HG02798 (cell line): ENCODE results near the gene TRAPPC11.
A peak's percentile ranks its signal among the peaks of the same experiment; 100 is the strongest.
"Not testable (repeated sequence)": the region's sequence is repeated elsewhere in the genome, so short reads cannot be mapped to it uniquely, and the experiment has no call there.

Source experiments
- ATAC-seq: cut with Tn5 transposase; IDR thresholded peaks from one replicate; pipeline ENCODE4 v1.9.1; 2021; ENCODE audit warnings: mild to moderate bottlenecking; ENCODE audit not compliant: unreplicated experiment, poor library complexity

TRAPPC11 gene

DNA sequence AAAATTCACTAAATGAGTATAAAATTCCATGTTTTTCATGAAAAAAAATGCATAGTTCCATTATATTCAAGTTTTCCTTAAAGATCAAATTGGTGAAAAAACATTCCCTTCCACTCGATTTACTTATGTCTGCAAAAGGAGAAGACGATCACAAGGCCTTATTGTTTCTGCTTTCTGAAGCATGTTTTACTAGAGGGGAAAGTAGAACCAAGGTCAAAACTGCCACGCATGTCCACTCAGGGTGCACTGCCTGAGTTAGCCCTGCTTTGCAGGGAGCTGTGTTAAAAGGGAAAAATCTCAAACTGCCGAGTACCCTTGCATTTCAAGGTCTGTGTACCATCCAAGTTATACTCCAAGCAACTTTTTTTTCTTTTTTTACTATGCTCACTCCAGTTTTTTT lies 57.2 kb downstream of the TRAPPC11 start:
- ATAC-seq = no peak

DNA sequence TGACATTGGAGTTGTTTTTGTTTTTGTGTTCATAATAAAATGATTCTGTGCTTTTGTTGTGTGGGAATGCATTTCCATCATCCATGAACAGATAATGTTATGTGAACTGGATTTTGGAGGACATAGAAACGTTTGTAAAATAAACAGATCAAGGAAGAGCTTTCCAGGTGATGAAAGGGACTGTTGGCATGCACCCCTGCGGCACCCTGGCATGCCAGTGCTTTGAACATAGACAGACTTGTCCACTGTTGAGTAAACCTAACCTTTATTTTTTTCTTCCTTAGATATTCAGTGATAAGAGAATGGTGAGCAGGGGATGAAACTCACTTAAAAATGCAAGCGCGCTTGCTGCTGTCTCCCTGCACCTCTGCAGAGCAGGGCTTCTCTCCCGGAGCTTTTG lies 59.8 kb downstream of the TRAPPC11 start:
- ATAC-seq = no peak

DNA sequence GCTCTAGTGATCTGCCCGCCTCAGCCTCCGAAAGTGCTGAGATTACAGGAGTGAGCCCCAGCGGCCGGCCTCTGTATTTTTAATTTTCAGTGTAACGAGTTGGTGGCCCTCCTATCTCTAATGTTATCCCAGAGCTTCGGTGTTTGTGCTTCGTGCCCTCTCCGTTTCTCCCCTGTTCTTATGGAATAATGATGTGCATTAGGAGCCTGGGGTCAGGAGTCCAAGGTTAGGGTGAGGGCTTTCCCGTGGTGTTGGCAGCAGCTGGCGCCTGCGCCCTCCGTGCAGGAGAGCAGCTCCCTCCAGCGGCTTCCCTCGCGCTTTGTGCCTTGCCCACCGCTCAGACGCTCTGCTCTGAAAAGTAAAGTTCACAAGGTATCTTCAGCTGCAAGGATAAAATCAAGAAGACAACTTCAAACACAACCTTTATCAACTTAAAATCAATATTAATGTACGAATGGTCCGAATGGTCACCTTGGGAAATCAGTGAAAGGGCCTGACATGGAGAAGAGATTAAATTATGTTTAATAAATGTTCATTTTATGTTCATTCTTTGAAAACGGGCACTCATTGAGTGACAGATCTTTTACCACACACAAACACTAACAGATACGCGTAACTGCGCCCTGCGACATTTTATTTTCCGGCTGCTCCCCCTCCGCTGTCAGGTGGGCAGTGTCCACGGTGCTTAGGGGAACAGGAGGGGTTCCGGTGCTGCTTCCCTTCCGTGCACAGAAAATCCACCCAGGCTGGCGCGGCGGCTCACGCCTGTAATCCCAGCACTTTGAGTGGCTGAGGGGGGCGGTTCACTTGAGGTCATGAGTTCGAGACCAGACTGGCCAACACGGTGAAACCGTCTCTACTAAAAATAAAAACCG lies 62.4 kb downstream of the TRAPPC11 start:
- ATAC-seq = no peak

DNA sequence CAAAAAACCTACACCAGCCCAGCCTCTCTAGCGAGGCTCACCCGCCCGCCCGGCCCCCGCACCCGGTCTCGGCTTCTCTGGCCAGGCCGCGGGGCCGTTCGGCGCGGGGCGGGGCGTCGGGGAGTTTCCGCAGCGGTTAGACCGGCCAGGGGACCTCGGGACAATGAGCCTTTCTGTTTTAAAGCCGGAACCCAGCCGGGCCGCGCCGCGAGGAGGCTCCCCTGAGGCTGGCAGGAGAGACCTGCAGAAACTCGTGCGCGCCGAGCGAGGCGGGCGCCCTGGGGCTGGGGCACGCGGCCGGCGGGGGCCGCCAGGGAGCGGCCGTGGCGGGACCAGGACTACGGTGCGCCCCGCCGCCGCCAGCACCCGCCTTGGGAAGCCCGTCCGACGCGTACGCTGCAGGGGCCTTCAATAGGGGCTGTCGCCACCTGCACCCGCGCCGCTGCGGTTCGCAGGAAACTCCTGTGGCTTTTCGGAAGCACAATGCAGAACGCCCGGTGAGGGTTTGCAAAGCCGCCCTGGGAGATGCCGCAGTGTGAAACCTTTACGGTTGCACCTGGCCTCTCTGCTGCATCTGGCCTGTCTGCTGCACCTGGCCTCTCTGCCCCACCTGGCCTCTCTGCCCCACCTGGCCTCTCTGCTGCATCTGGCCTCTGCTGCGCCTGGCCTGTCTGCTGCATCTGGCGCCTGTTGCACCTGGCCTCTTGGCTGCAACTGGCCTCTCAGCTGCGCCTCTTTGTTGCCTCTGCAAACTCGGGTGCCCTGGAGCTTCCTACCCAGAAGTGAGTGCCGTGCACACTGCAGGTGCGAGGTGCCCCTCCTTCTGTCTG lies 63.9 kb downstream of the TRAPPC11 start:
- ATAC-seq = peak; percentile 82

DNA sequence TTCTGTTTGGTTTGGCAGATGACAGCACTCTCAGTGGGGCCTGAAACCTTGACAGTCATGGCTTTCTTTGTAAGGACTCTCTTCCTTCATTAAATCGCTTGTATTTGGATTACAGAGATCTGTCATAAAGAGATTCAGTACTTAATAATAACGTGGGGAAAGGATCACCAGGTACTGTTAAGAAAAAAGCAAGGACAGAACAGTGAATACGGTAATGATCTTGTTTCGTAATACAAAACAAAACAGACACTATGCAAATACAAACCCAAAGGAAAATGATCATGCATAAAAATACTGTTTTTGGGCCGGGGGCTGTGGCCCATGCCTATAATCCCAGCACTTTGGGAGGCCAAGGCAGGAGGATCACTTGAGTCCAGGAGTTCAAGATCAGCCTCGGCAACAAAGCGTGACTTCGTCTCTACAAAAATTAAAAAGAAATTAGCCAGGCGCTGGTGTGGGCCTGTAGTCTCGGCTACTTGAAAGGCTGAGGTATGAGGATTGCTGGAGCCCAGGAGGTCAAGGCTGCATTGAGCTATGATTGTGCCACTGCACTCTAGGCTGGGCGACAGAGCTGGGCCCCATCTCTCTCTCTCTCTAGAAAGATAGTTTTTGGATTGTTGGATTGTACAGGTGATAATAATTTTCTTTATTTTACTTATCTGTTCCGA lies 64.6 kb downstream of the TRAPPC11 start:
- no peak for ATAC-seq

DNA sequence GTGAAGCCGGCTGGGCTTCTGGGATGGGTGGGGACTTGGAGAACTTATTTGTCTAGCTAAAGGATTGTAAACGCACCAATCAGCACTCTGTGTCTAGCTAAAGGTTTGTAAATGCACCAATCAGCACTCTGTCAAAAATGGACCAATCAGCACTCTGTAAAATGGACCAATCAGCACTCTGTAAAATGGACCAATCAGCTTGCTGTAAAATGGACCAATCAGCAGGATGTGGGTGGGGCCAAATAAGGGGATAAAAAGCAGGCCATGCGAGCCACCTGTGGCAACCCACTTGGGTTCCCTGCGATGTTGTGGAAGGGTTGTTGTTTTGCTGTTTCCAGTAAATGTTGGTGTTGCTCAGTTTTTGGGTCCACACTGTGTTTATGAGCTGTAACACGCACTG lies 66.5 kb downstream of the TRAPPC11 start:
- not testable (repeated sequence) for ATAC-seq

DNA sequence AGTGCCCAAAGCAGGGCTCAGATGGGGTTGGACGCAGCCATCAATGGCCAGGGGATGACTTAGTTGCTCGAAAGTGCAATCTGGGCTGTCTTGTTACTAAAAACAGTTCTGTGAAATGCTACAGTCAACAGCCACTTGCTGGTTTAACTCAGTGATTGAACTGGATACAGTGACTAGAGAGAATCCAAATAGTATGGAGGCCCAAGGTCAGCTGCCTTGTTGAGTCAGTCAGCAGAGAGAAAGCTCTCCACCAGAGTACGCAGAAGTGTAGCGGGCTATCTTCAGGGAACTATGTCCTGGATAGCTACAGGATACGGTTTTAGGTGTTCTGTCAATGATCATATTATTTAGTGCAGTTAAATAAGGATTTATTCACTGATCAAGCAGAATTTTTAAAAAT lies 68.4 kb downstream of the TRAPPC11 start:
- no peak for ATAC-seq

DNA sequence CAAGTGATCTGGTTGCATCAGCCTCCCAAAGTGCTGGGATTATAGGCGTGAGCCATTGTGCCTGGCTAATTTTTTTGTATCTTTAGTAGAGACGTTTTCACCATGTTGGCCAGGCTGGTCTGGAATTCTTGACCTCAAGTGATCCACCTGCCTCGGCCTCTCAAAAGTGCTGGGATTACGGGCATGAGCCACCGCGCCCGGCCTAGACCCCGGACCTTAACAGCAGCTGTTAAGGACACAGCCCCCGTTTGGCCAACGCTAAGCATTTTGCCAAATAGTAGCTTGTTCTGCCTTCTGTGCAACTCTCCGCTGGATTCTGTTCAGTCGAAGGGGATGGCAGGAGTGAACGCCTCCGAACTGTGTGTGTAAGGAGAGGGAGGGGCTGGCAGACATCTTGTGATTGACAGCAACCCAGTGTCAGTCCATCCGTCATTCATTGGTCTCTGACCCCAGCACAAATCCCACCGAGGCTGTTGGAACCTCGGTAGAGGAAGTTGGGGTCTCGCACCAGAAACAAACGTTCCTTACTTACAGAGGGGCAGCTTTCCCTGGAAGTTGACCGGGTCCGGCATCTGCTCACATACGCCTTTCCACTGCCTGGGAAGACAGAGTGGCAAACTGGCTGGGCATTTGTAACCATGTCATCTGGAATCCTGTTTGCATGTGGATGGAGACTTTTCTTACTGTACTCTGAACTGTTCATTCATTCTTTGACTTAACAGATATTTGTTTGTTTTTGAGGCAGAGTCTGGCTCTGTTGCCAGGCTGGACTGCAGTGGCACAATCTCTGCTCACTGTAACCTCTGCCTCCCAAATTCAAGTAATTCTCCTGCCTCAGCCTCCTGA lies 69.4 kb downstream of the TRAPPC11 start:
- no peak for ATAC-seq

DNA sequence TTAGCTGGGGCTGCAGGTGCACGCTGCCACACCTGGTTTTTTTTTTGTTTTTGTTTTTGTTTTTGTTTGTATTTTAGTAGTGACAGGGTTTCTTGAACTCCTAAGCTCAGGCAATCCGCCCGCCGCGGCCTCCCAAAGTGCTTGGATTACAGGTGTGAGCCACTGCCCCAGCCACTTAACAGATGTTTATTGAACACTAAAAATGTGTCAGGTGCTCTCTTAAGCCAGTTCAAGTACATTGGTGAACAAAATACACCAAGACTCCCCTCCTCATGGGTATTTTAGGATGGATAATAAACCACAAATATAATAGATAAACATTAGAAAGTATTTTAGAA lies 69.9 kb downstream of the TRAPPC11 start:
- ATAC-seq = no peak

DNA sequence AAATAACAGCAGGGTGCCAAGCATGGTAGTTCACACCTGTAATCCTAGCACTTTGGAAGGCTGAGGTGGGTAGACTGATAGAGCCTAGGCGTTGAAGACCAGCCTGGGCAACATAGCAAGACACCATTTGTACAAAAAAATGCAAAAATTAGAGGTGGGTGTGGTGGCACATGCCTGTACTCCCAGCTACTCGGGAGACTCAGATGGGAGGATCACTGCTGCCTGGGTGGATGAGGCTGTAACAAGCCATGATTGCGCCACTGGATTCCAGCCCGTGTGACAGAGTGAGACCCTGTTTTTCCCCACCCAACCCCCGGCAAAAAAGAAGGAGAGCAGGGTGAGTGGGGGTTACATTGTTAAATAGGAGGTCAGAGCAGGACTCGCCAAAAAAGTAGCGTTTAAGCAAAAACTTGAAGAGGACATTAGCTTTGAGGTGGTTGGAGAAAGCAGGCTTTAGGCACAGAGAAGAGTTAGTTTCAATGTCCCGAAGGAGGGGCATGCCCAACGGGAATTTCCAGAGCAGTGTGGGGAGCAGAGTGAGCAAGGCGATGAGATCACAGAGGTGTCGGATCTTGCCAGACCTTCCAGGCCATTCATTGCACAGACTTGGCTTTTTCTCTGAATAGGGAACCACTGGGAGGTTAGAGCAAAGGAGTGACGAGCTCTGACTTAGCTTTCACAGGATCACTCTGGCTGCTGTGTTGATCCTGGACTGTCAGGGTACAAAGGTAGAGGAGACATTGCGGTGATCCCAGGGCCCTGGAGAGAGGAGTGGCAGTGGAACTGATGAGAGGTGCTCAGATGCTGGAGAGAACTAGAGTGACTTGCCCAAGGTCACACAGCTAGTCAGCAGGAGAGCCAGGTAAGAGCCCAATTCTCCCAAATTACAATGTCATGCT lies 70.6 kb downstream of the TRAPPC11 start:
- ATAC-seq = no peak

DNA sequence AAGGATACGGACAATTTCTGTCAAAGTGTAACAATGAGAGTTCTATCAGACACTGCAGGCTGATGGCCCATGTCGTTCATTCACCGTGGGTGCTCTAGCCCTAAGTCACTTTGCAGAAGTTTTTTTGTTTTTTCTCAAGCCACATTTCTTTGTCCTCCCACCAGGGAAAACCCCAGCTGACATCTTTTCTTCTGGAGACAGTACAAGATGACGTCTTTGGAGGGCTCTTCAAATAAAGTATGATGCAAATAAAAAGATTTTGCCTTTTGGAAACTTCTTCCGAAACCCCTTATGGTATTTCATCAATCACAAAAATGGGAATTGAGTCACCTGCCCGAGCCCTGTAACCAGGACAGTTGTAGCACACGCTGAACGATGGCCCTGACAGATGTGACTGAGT lies 73.2 kb downstream of the TRAPPC11 start:
- no peak for ATAC-seq

DNA sequence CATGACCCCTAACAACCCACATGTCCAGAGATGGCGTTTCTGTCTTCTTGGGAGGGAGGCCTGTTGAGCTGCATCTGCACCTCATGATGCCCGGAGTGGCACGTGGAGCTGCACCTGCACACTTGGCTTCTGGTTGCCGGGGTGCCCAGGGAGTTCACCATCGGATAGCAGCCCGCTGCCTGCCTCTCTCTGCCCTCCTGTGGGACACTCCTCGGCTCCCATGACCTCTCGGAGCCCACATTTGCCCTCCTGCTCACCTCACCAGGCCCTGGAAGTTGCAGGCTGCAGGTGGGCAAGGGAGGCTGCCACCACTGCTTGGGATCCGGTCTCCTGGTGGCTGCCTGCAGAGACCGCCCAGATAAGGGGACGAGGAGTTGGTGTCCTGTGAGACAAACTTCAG lies 74.1 kb downstream of the TRAPPC11 start:
- ATAC-seq = no peak

DNA sequence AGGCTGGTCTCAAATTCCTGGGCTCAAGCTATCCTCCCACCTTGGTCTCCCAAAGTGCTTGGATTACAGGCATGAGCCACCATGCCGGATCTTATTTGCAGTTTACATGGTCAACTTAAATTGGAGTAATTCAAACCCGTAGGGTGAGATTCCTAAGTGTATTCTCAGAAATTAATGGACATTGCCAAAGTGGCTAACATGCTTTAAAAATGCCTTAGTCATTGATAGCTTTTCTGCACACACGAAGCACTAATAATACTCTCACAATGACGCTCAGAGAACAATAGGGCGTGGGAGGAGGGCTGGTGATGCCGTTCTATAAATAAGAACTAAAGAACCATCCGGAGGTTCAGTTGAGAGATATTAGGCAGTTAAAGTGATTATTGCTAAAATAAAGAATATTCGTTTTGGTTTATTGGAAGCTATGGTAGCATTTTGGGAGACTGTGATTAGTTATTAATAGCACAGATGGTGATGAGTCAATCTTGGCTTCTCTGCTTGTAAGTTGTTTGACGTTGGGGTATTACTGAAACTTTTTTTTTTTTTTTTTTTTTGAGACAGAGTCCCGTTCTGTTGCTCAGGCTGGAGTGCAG lies 79.1 kb downstream of the TRAPPC11 start:
- no peak for ATAC-seq

DNA sequence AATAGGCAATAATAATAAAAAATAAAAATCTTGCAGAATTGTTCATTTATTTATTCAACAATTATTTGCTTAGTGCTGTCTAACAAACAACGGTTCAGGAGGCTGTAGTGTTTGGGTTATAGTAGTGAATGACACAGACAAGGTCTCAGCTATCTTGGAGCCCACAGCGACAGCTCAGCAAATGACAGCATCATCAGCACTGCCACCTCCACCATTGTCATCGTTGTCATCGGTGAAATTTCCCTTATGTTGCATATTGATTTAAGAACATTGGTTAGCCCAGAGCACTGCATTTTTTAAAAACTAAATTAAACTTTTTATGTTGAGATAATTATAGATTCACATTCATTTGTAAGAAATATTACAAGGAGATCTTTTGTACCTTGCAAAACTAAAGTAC lies 79.9 kb downstream of the TRAPPC11 start:
- no peak for ATAC-seq

DNA sequence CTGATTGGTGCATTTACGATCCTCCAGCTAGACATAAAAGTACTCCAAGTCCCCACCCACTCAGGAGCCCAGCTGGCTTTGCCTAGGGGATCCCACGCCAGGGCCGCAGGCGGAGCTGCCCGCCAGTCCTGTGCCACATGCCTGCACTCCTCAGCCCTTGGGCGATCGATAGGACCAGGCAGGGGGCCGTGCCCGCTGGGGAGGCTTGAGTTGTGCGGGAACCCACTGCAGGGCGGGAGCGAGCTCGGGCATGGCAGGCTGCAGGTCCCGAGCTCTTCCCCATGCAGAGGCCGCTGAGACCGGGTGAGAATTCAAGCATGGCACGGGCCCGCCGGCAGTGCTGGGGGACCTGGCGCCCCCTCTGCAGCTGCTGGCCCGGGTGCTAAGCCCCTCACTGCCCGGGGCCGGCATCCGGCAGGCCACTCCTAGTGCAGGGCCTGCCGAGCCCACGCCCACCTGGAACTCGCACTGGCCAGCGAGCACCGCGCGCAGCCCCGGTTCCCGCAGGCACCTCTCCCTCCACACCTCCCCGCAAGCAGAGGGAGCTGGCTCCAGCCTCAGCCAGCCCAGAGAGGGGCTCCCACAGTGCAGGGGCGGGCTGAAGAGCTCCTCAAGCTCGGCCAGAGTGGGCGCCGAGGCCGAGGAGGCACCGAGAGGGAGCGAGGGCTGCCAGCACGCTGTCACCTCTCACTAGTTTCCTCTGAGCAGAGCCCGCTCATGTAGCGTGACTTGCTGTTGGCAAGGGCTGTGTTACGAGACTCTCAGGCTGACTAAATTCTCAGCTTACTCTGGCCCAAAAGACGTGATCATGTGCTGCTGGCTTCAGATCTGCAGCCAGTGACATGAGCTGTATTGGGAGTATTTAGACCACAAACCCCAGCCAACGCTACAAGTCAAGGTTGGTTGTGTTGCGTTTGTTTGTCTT lies 87.5 kb downstream of the TRAPPC11 start:
- ATAC-seq = peak; percentile 62

DNA sequence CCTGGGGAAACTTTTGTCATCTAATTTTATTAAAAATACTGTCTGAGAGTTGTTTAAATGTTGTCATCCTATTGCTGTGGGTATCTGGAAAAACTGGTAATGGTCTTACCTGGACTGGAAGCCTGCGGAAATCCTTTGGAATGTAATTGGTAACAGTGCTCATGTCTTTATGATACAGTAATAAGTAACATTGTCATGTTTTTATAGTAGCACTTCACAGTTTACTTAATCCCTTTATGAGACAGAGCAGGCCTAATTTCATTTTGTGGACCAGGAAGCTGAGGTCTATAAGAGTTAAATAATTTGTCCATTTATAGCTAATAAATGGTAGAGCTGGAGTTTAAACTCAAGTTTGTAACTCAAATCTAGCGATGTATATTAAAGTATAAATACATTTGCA lies 88.3 kb downstream of the TRAPPC11 start:
- ATAC-seq = no peak

DNA sequence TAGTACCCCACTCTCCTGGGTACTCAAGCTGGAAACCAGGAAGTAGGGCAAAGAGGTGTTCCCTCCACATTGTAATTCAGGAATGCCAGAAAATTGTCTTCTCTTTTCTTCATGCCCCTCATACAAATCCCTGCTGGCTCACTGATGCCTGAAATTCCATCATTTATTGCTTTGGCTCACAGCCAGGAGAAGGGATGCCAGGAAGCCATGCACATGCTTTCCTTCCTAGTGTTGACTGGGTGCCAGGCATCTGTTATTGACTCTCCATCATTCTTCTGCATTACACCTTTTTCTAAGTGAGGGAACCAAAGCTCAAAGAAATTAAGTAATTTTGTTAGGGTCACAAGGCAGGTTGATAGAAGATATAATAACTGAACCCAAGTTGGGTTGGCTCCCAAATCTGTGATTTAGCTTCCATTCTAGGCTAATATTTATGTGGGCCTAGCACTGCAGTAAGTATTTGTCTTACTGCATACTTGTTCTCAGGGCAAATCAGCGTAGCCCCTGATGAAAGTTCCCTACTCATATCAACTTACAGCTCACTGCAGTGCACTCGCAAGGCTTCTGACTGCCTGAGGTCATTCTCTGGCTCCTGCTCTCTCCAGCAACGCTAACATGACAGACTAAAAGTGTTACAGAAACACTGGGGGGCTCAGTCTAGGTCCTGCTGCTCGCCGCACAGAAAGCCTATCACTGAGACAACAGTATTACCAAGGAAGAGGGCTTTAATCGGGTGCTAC lies 89.0 kb downstream of the TRAPPC11 start:
- ATAC-seq = no peak
